Dedifferentiated amniotic fluid mesenchymal stem cell (primary cell): ENCODE data around the gene MAGEB3.

Source experiments
- DNase-seq: peaks from one replicate; pipeline ENCODE4 v3.0.0-alpha.2; 2016; ENCODE audit errors: extremely low spot score

The MAGEB3 gene

GRCh38 chrX:30280428-30280827 is 50.0 kb downstream of the MAGEB3 start:
- DNase-seq = no peak

GRCh38 chrX:30282527-30282926 is 52.1 kb downstream of the MAGEB3 start:
- DNase-seq = no peak

GRCh38 chrX:30283456-30284200 is 53.2 kb downstream of the MAGEB3 start:
- DNase-seq = peak; percentile 87
